ENCODE results near the gene PARVG.

DNA sequence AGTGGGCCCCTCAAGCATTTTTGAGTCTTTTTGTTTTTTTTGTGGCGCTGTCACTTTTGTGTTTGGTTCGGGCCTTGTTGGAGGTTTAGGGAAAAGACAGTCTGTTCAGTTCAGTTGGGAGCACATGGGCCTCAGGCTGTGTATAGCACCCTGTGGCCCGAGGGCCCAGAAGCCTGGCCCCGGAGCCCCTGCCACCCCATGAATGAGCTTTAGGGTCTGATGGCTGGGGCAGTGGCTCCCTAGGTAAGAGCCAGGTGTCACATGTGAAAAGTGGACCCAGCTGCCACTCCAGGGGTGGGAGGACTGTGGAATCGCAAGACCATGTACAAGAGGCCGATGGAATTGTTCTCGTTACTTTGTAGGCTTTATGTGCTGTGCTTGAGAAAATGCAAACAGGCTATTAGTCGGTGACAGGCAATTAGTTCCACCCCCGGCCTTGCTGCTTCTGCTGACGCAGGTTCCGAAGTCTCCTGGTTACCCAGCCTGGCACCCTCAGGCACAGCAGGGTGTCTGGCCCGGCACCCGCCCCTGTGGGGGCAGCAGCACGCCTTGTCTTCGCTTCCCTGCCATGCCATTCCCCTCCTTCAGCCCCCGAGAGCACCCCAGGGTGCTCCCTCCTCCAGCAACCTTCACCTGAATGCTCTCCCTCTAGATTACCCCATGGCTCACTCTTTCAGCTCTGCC, 38.2 kb upstream of the PARVG start:
- TF ChIP-seq CTCF (IDR thresholded peaks at IDR 0.05) (no peak), POLR2A (IDR thresholded peaks at IDR 0.05) (no peak)
